ENCODE results near the gene PLA2G2D.

DNA sequence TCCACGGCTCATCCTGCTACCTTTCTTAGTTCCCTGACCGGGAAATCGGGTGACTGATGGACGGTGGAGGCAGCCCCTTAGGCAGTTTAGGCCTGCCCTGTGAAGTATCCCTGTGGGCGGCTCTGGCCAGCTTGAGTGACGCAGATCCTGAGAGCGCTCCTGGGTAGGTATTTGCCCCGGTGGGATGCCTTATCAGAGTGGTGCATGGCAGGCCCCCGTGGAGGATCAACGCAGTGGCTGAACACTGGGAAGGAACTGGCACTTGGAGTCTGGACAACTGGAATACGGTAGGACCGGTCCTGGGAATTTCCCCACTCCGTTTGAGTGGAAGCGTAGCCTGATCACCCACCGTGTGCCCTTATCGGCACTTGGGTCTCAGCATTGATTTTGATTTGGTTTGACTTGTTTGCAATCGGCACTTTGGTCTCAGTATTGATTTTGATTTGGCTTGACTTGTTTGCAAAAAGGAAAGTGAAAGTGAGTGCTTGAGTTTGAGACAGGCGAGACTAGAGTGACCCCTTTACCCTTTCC lies 35.0 kb upstream of the PLA2G2D start:
- TF ChIP-seq, protein P1, sequence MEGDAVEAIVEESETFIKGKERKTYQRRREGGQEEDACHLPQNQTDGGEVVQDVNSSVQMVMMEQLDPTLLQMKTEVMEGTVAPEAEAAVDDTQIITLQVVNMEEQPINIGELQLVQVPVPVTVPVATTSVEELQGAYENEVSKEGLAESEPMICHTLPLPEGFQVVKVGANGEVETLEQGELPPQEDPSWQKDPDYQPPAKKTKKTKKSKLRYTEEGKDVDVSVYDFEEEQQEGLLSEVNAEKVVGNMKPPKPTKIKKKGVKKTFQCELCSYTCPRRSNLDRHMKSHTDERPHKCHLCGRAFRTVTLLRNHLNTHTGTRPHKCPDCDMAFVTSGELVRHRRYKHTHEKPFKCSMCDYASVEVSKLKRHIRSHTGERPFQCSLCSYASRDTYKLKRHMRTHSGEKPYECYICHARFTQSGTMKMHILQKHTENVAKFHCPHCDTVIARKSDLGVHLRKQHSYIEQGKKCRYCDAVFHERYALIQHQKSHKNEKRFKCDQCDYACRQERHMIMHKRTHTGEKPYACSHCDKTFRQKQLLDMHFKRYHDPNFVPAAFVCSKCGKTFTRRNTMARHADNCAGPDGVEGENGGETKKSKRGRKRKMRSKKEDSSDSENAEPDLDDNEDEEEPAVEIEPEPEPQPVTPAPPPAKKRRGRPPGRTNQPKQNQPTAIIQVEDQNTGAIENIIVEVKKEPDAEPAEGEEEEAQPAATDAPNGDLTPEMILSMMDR (IDR thresholded peaks at IDR 0.05): no peak
- no peak for TF ChIP-seq POLR2AphosphoS5 (IDR thresholded peaks at IDR 0.05)
